Lower lobe of right lung (tissue), 2 donors: Measurements from ENCODE around the gene OGFR. TPM values are rescaled to one million over a fixed set of nuclear protein-coding genes. Genes with fewer than 3 reads are reported as not detected.

Experiments used
- ATAC-seq, 2 donors: fragments of 200-7000 bp; cut with Tn5 transposase; one replicate each; pipeline ENCODE4 v1.9.1; 2020 to 2022; ENCODE audit warnings: mild to moderate bottlenecking in 2 of 2, moderate library complexity in 2 of 2
- DNase-seq: peaks from one replicate; pipeline ENCODE4 v3.0.0-alpha.2; 2020
- H3K27ac ChIP-seq: fragments of 200-600 bp; one replicate; pipeline ENCODE4 v1.8.0; 2022
- H3K27me3 ChIP-seq: fragments of 200-600 bp; one replicate; pipeline ENCODE4 v1.8.0; 2022; ENCODE audit warnings: low read depth
- H3K36me3 ChIP-seq: fragments of 200-600 bp; one replicate; pipeline ENCODE4 v1.8.0; 2022; ENCODE audit warnings: mild to moderate bottlenecking
- H3K4me1 ChIP-seq: fragments of 200-600 bp; one replicate; pipeline ENCODE4 v1.8.0; 2022
- H3K4me3 ChIP-seq: fragments of 200-600 bp; one replicate; pipeline ENCODE4 v1.8.0; 2022; ENCODE audit warnings: mild to moderate bottlenecking
- H3K9me3 ChIP-seq: fragments of 200-600 bp; one replicate; pipeline ENCODE4 v1.8.0; 2022
- intact Hi-C: fragments of 100-400 bp; cut with DNase I; formaldehyde crosslinking; loops from one replicate; pipeline ENCODE4 v1.11.0; 2022
- total RNA-seq: library from RNA; stranded (reverse); fragmentation: NEBNext Ultra II Directional; extraction: Animal tissue kit (Norgen Biotek cat#: 25700); gene quantifications from one replicate; pipeline ENCODE4 v1.2.1, GENCODE V29; 2021
- TF ChIP-seq, protein P1 (sequence below): fragments of 200-600 bp; IDR thresholded peaks from one replicate; pipeline ENCODE4 v1.8.0; 2022; ENCODE audit warnings: antibody characterized with exemption, mild to moderate bottlenecking
- donor health status: DM: no; HTN: yes; CAD: no; lungs with severe emphysema.

OGFR gene
- total RNA-seq, 1 donor from 2014 or later, result 69.4 TPM

DNA sequence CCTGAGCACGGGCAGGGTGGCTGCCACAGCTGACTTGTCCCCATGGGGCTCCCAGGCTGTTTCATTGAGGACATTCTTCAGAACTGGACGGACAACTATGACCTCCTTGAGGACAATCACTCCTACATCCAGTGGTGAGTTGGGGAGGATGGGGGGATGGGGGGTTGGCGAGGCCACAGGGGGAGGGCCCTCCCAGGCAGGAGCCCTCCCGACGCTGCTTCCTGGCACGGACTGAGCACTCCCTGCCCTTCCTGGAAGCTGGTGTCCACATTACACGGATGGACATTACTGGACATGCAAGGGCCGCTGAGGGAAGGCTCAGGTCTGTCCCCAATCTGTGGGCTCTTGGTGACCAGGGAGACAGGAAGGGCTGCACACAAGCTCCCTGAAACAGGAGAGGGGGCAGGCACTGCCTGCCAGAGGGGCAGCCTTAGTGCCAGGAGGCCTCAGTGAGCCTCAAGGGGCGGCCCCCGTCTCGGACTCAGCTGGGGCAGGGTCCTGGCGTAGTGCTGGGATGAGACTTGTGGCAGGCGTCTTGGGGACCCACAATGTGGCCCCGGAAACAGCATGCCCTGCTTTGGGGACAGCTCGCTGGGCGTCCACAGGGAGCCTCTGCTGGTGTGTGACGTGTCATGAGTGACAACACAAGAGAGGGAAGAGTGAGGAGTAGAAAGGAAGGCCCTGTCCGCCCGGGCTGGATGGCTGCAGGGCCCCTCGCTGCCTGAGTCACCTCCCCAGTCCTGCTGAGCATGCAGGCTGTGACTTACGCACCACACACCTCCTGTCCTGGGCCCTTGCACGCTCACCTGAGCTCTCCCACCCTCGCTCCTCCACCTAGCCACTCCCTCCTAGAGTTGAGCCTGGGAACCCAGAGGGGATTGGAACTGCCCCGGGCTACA, 5.1 kb downstream of the OGFR start:
- no peak for DNase-seq
- TF ChIP-seq, protein P1, sequence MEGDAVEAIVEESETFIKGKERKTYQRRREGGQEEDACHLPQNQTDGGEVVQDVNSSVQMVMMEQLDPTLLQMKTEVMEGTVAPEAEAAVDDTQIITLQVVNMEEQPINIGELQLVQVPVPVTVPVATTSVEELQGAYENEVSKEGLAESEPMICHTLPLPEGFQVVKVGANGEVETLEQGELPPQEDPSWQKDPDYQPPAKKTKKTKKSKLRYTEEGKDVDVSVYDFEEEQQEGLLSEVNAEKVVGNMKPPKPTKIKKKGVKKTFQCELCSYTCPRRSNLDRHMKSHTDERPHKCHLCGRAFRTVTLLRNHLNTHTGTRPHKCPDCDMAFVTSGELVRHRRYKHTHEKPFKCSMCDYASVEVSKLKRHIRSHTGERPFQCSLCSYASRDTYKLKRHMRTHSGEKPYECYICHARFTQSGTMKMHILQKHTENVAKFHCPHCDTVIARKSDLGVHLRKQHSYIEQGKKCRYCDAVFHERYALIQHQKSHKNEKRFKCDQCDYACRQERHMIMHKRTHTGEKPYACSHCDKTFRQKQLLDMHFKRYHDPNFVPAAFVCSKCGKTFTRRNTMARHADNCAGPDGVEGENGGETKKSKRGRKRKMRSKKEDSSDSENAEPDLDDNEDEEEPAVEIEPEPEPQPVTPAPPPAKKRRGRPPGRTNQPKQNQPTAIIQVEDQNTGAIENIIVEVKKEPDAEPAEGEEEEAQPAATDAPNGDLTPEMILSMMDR, result no peak
- ATAC-seq, result no peak
- Histone ChIP-seq H3K4me1 (peaks cover 31% of the 10 kb centered on the region), H3K4me3 (no peak overlapping the region), H3K27ac (no peak overlapping the region), H3K36me3 (peaks cover 66% of the 10 kb centered on the region), H3K27me3 (peaks cover 4% of the 10 kb centered on the region), H3K9me3 (no peaks in the 10 kb centered on the region)
- intact Hi-C loops, result no loop called here

DNA sequence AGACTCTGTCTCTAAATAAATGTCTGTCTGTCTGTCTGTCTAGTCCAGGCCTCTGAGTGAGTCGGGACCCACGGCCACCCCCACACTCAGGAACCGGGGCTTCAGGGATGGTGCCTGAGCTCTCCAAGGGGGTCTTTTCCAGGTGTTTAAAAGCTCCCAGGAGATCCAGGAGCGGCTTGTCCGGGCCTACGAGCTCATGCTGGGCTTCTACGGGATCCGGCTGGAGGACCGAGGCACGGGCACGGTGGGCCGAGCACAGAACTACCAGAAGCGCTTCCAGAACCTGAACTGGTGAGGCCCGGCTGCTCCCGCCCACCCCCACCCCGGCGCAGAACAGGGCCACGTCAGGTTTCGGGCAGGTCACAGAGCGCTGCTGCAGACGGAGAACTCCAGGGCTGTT, 6.7 kb downstream of the OGFR start:
- Histone ChIP-seq H3K36me3 (peaks cover 66% of the 10 kb centered on the region), H3K4me3 (no peak overlapping the region), H3K9me3 (no peaks in the 10 kb centered on the region), H3K27ac (no peak overlapping the region), H3K27me3 (peaks cover 19% of the 10 kb centered on the region), H3K4me1 (peaks cover 35% of the 10 kb centered on the region)
- ATAC-seq (no peak), DNase-seq (no peak)
- intact Hi-C loops, result no loop called here
- TF ChIP-seq, protein P1, result no peak

DNA sequence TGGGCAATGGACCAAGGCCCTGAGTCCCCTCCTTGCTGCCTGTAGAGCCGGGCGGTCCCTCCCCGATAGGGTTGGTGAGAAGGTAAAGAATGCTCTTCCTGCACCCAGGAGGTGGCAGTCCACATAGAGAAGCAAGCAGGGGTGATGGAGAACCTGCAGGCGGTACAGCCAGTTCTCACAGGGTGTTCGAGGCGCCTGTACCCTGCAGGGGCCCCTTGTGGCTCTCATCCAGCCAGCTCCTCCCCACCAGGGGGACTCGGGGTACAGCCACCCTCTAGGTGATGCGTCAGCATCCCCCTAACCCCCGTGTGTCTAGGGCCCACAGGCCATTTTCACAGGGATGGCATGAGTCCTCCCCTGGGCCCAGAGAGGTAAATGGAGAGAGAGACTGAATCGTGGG, 7.1 kb downstream of the OGFR start:
- intact Hi-C loops, result no loop called here
- Histone ChIP-seq H3K4me1 (peaks cover 34% of the 10 kb centered on the region), H3K36me3 (peaks cover 66% of the 10 kb centered on the region), H3K27me3 (peaks cover 23% of the 10 kb centered on the region), H3K27ac (no peak overlapping the region), H3K4me3 (no peak overlapping the region), H3K9me3 (no peaks in the 10 kb centered on the region)
- ATAC-seq (no peak), DNase-seq (no peak)
- TF ChIP-seq, protein P1, result no peak

DNA sequence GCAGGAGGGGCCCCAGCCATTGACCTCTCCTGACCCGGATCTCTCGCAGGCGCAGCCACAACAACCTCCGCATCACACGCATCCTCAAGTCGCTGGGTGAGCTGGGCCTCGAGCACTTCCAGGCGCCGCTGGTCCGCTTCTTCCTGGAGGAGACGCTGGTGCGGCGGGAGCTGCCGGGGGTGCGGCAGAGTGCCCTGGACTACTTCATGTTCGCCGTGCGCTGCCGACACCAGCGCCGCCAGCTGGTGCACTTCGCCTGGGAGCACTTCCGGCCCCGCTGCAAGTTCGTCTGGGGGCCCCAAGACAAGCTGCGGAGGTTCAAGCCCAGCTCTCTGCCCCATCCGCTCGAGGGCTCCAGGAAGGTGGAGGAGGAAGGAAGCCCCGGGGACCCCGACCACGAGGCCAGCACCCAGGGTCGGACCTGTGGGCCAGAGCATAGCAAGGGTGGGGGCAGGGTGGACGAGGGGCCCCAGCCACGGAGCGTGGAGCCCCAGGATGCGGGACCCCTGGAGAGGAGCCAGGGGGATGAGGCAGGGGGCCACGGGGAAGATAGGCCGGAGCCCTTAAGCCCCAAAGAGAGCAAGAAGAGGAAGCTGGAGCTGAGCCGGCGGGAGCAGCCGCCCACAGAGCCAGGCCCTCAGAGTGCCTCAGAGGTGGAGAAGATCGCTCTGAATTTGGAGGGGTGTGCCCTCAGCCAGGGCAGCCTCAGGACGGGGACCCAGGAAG, 7.7 kb downstream of the OGFR start:
- peaks cover 28% of the 10 kb centered on the region for H3K4me1 ChIP-seq
- no peak for DNase-seq
- H3K27me3 ChIP-seq, result peaks cover 28% of the 10 kb centered on the region
- H3K4me3 ChIP-seq, result no peak overlapping the region
- ATAC-seq, result no peak
- H3K36me3 ChIP-seq, result peaks cover 65% of the 10 kb centered on the region
- no peak overlapping the region for H3K27ac ChIP-seq
- H3K9me3 ChIP-seq, result no peaks in the 10 kb centered on the region
- TF ChIP-seq, protein P1, result no peak
- intact Hi-C loops, result no loop called here

DNA sequence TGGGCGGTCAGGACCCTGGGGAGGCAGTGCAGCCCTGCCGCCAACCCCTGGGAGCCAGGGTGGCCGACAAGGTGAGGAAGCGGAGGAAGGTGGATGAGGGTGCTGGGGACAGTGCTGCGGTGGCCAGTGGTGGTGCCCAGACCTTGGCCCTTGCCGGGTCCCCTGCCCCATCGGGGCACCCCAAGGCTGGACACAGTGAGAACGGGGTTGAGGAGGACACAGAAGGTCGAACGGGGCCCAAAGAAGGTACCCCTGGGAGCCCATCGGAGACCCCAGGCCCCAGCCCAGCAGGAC, 8.2 kb downstream of the OGFR start:
- peaks cover 60% of the 10 kb centered on the region for H3K36me3 ChIP-seq
- TF ChIP-seq, protein P1, result no peak
- peaks cover 23% of the 10 kb centered on the region for H3K4me1 ChIP-seq
- ATAC-seq, result no peak
- no peaks in the 10 kb centered on the region for H3K9me3 ChIP-seq
- intact Hi-C loops, result no loop called here
- no peak overlapping the region for H3K4me3 ChIP-seq
- no peak for DNase-seq
- H3K27me3 ChIP-seq, result peaks cover 33% of the 10 kb centered on the region
- H3K27ac ChIP-seq, result no peak overlapping the region
